Rectal smooth muscle tissue (tissue), 1 donor: ENCODE measurements around the gene IGSF8.

Experiments used
- H3K27ac ChIP-seq: one replicate; pipeline ENCODE4 v1.7.0; 2013; ENCODE audit warnings: low read depth, low read length, inconsistent platforms
- H3K27me3 ChIP-seq: one replicate; pipeline ENCODE4 v1.7.0; 2013; ENCODE audit warnings: low read length; ENCODE audit not compliant: control insufficient read depth, insufficient read depth
- H3K36me3 ChIP-seq: one replicate; pipeline ENCODE4 v1.7.0; 2013; ENCODE audit warnings: low read length; ENCODE audit not compliant: control insufficient read depth, insufficient read depth
- H3K4me1 ChIP-seq: one replicate; pipeline ENCODE4 v1.7.0; 2013; ENCODE audit warnings: low read length; ENCODE audit not compliant: control insufficient read depth, insufficient read depth
- H3K4me3 ChIP-seq: one replicate; pipeline ENCODE4 v1.7.0; 2013; ENCODE audit warnings: low read length
- H3K9ac ChIP-seq: one replicate; pipeline ENCODE4 v1.7.0; 2013; ENCODE audit warnings: low read length

The IGSF8 gene

DNA sequence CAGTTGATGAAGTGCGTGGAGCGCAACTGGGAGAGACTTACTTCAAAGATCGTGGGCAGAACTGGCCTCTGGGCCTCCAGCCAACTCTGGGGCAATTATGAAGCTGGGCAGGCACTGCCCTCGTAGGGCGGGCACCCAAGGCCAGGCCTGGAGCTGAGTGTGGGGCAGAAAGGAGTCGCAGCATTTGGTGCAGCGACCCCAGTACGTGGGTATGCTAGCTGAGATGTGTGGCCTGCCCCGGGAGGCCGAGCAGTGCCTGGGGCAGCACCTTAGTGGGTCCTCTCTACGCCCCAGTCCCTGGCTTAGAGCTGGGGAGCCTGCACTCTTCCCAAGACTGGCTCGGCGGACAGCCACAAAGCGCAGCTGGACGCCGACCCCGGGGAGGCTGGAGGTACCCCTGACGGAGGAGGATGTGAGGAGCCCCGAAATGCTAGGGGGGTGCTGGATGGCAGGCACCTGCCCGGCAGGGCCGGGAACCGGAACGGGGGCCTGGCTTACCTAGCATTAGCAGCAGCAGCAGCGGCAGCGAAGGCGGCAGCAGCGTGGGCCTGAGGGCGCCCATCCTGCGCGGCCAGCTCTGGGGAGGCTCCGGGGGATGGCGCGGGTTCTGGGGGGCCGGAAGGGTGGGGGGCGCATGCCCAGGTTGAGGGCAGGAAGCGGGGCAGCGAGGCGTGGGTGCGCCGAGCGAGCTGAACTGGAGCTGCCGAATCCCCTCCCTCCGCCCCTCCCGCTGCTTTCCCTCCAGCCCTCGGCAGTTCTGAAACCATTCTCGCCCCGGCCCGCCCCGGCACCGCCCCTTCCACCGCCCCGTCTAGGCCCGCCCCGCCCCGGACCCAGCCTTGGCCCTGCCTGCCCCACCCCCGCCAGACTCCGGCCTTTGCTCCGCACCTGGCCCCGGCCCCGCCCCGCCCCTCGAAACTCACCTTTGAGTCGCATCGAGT lies at the start of gene IGSF8:
Gene IGSF8, minus strand, starts transcription at position 709 of the 941 bp plus-strand sequence. Its CDS starts 147 bp downstream, at position 562.
- H3K9ac ChIP-seq: peak within 1 kb of the TSS; percentile 83
- peak within 1 kb of the TSS; percentile 96 for H3K27ac ChIP-seq
- peaks cover 33% of the 10 kb centered on the region for H3K4me1 ChIP-seq
- peaks cover 3% of the 10 kb centered on the region for H3K36me3 ChIP-seq
- peak within 1 kb of the TSS; percentile 79 for H3K4me3 ChIP-seq
- no peaks in the 10 kb centered on the region for H3K27me3 ChIP-seq

GRCh38 chr1:160148121-160148520 lies 49.7 kb upstream of the IGSF8 start:
- no peak overlapping the region for H3K27ac ChIP-seq
- no peak overlapping the region for H3K4me3 ChIP-seq
- no peak overlapping the region for H3K9ac ChIP-seq
- H3K4me1 ChIP-seq: no peaks in the 10 kb centered on the region
- H3K36me3 ChIP-seq: no peaks in the 10 kb centered on the region
- H3K27me3 ChIP-seq: no peaks in the 10 kb centered on the region

- Histone ChIP-seq H3K4me3 (no peak overlapping the region), H3K4me1 (no peaks in the 10 kb centered on the region)
These were observed 47.7 kb upstream of the IGSF8 start for GRCh38 chr1:160146107-160146506.

GRCh38 chr1:160144921-160145320 lies 46.5 kb upstream of the IGSF8 start:
- Histone ChIP-seq H3K4me3 (no peak overlapping the region), H3K27me3 (no peaks in the 10 kb centered on the region), H3K27ac (no peak overlapping the region), H3K36me3 (no peaks in the 10 kb centered on the region), H3K4me1 (no peaks in the 10 kb centered on the region), H3K9ac (no peak overlapping the region)

More at GRCh38 chr1:160146107-160146506, 47.7 kb upstream of the IGSF8 start:
- H3K36me3 ChIP-seq: no peaks in the 10 kb centered on the region
- H3K9ac ChIP-seq: no peak overlapping the region
- H3K27ac ChIP-seq: no peak overlapping the region
- no peaks in the 10 kb centered on the region for H3K27me3 ChIP-seq

DNA sequence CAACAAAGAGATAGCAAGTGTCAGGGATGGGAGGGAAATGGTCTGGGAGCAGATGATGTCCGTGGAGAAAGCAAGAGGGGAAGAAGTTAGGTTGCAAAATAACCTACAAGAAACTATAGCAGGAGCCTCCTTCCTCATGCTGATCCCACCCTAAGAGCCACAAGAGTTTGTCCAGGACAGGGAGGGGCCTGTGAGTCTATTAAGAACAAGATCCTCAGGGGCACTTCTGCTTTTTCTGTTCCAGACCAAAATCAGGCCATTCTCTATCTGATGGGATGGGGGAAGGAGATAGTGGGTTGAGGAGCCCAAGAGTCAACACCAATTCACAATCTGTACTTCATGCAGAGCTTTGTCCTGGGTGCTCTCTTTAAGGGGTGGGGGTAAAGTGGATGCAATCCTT lies 45.3 kb upstream of the IGSF8 start:
- H3K27me3 ChIP-seq: no peaks in the 10 kb centered on the region
- no peaks in the 10 kb centered on the region for H3K36me3 ChIP-seq
- no peak overlapping the region for H3K27ac ChIP-seq
- no peaks in the 10 kb centered on the region for H3K4me1 ChIP-seq
- H3K4me3 ChIP-seq: no peak overlapping the region
- no peak overlapping the region for H3K9ac ChIP-seq

DNA sequence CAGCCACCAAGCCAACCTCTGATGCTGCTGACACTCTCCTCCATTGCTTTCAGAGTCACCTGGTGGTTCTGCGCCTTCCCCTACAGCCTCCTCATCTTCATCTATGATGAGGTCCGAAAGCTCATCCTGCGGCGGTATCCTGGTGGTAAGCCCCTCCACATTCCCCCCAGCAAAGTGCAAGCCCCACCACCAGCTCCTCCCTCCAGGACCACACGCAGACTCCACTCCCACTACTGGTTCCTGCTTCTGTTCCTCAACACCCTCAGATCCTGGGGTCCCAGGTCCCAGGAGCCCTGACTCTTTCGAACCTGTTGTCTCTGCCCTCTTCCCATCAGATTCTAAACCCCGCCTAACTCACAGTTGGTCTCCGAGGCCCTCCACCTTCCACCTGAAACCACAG lies 41.4 kb upstream of the IGSF8 start:
- no peaks in the 10 kb centered on the region for H3K27me3 ChIP-seq
- no peak overlapping the region for H3K4me3 ChIP-seq
- no peaks in the 10 kb centered on the region for H3K4me1 ChIP-seq
- H3K27ac ChIP-seq: no peak overlapping the region
- peaks cover 9% of the 10 kb centered on the region for H3K36me3 ChIP-seq
- H3K9ac ChIP-seq: no peak overlapping the region

DNA sequence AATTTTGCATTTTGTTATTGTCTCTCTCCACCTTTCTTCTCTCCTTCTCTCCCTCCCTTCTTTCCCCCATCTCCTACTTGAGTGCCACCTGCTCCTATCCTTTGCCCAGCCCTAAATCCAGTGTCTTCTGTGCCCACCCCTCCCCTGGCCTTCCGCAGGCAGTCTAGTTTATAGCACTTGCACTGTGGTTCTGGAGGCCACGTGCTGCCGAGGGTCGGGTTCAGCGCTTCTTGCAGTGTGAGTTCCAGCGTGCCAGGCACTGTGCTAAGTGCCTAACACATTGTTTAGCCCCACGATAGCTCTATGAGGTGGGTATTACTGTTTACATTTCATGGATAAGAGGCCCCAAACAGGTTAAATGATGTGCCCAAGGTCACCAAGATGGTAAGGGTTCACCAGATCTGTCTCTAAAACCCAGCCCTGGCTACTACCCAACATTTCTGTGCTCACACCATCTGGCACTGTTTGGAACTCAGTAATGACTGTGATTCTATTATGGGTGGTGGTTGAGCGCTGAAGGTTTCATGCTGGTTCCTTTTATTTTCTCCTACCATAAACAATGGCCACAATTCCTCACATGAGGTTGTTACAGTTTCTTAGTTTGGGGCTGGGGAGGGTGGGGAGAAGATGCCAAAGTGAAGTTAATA lies 38.9 kb upstream of the IGSF8 start:
- H3K4me1 ChIP-seq: no peaks in the 10 kb centered on the region

GRCh38 chr1:160136926-160137200 lies 38.4 kb upstream of the IGSF8 start:
- H3K27me3 ChIP-seq: no peaks in the 10 kb centered on the region
- no peak overlapping the region for H3K4me3 ChIP-seq
- H3K9ac ChIP-seq: no peak overlapping the region
- H3K4me1 ChIP-seq: no peaks in the 10 kb centered on the region
- peaks cover 9% of the 10 kb centered on the region for H3K36me3 ChIP-seq
- H3K27ac ChIP-seq: no peak overlapping the region

More for the DNA sequence above, 38.9 kb upstream of the IGSF8 start:
- Histone ChIP-seq H3K9ac (no peak overlapping the region), H3K36me3 (peaks cover 9% of the 10 kb centered on the region), H3K4me3 (no peak overlapping the region), H3K27me3 (no peaks in the 10 kb centered on the region), H3K27ac (peak overlapping the region; percentile 19)

GRCh38 chr1:160136121-160136925 lies 37.9 kb upstream of the IGSF8 start:
- no peak overlapping the region for H3K9ac ChIP-seq
- H3K27ac ChIP-seq: no peak overlapping the region
- no peak overlapping the region for H3K4me3 ChIP-seq
- H3K27me3 ChIP-seq: no peaks in the 10 kb centered on the region
- H3K36me3 ChIP-seq: peaks cover 9% of the 10 kb centered on the region
- H3K4me1 ChIP-seq: no peaks in the 10 kb centered on the region

DNA sequence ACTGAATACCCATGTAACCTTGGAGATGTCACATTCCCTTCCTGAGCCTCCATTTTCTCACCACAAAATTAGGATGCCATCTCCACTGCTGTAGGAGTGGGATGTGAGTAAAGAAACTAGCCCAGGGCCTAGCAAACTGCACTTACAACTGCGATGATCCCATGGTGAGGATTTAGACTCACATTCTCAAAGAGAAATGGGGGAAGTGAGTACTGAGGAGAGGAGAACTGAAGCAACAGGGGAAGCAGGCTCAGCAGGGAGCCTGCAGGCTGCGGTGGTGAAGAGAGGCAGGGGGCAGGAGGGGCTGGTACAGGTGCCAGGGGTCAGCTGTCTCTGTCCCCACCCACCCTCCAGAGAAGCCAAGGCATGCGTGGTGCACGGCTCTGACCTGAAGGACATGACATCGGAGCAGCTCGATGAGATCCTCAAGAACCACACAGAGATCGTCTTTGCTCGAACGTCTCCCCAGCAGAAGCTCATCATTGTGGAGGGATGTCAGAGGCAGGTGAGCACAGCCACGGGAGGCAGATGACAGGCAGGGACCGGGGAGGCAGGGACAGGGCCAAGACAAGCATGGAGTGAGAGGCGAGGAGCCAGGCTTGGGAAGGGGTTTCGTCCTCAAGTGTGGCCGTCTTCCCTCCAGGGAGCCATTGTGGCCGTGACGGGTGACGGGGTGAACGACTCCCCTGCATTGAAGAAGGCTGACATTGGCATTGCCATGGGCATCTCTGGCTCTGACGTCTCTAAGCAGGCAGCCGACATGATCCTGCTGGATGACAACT lies 36.6 kb upstream of the IGSF8 start:
- H3K4me1 ChIP-seq: no peaks in the 10 kb centered on the region
- H3K27ac ChIP-seq: no peak overlapping the region
- no peak overlapping the region for H3K9ac ChIP-seq
- H3K36me3 ChIP-seq: peaks cover 17% of the 10 kb centered on the region
- H3K4me3 ChIP-seq: no peak overlapping the region
- H3K27me3 ChIP-seq: no peaks in the 10 kb centered on the region

DNA sequence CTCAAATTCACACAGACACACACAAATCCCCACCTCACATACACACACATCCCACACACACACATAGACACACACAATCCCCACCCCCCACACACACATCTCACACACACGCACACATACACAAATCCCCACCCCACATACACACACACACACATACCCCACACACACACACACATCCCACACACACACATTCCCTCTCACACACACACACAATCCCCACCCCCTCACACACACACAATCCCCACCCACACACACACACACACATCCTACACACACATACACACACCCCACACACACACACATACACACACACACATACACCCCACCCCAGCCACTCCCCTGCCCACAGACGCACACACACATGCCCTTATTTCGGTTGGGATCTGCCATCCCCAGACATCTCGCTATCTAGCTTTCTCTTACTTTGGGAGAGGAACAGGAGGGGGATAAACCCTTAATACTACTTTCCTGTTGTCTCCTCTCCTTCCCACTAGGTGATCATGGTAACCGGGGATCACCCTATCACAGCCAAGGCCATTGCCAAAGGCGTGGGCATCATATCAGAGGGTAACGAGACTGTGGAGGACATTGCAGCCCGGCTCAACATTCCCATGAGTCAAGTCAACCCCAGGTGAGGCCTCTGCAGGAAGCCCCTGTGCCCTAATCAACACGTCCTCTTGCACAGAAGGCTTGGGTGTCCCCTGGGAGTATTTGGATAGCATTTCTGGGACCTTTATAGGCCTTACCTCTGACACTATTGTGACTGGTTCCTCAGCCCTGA lies 35.8 kb upstream of the IGSF8 start:
- H3K9ac ChIP-seq: no peak overlapping the region
- no peak overlapping the region for H3K4me3 ChIP-seq
- H3K27me3 ChIP-seq: no peaks in the 10 kb centered on the region
- H3K27ac ChIP-seq: no peak overlapping the region
- H3K4me1 ChIP-seq: no peaks in the 10 kb centered on the region
- peaks cover 17% of the 10 kb centered on the region for H3K36me3 ChIP-seq
